HepG2 (cell line): ENCODE data around the gene PRMT5. TPM values are rescaled to one million over a fixed set of nuclear protein-coding genes. Genes with fewer than 3 reads are reported as not detected.
A peak's percentile ranks its signal among the peaks of the same experiment; 100 is the strongest.

Source experiments
- HMG20A ChIP-seq: IDR thresholded peaks from 2 replicates; pipeline ENCODE4 v1.6.1; 2016; ENCODE audit warnings: borderline replicate concordance
- RCOR2 ChIP-seq: IDR thresholded peaks from 2 replicates; pipeline ENCODE4 v1.6.1; 2016; ENCODE audit warnings: missing biosample characterization, missing genetic modification reagents
- SCMH1 ChIP-seq: sonication (generic); formaldehyde crosslinking; IDR thresholded peaks from 2 replicates; pipeline ENCODE4 v1.9.0; 2021; ENCODE audit warnings: missing genetic modification reagents, mild to moderate bottlenecking, borderline replicate concordance
- ZFP36L2 ChIP-seq: sonication (generic); formaldehyde crosslinking; IDR thresholded peaks from 2 replicates; pipeline ENCODE4 v1.4.0; 2020; ENCODE audit warnings: missing genetic modification reagents
- ZNF143 ChIP-seq: sonication (generic); formaldehyde crosslinking; IDR thresholded peaks from 2 replicates; pipeline ENCODE4 v1.4.0; 2020; ENCODE audit warnings: missing genetic modification reagents
- ZNF441 ChIP-seq: sonication (generic); formaldehyde crosslinking; IDR thresholded peaks from 2 replicates; pipeline ENCODE4 v1.7.0; 2021; ENCODE audit warnings: missing genetic modification reagents, borderline replicate concordance
- ZNF562 ChIP-seq: sonication (generic); formaldehyde crosslinking; IDR thresholded peaks from 2 replicates; pipeline ENCODE4 v1.8.0; 2022; ENCODE audit warnings: missing genetic modification reagents, borderline replicate concordance
- ZNF644 ChIP-seq: IDR thresholded peaks from 2 replicates; pipeline ENCODE4 v1.6.1; 2016; ENCODE audit warnings: low read depth
- ZSCAN31 ChIP-seq: sonication (generic); formaldehyde crosslinking; IDR thresholded peaks from 2 replicates; pipeline ENCODE4 v1.5.0; 2020; ENCODE audit warnings: low read depth, mild to moderate bottlenecking, missing genetic modification reagents
- polyA plus RNA-seq, 8 experiments: library from polyadenylated mRNA; depleted of rRNA in 3 of 8; stranded (reverse) in 7 of 8; unstranded in 1 of 8; fragments of >200 nt; fragmentation: Illumina TruSeq in 4 of 8; extraction: Trizol in 4 of 8; gene quantifications; 2 replicates each; pipeline versions ENCODE4 v1.2.1 to v1.2.3, GENCODE V29; 2011 to 2016; ENCODE audit warnings: low read depth in 4 of 8, missing spikeins in 1 of 8, mixed read lengths in 1 of 8; ENCODE audit not compliant: insufficient read depth in 1 of 8
- total RNA-seq, 5 experiments: library from RNA; depleted of rRNA; stranded (reverse); fragments of >200 nt; fragmentation: Illumina TruSeq; extraction: Trizol; gene quantifications; 2 replicates each; pipeline ENCODE4 v1.2.3, GENCODE V29; 2016; ENCODE audit warnings: low read depth in 1 of 5
- TF ChIP-seq, protein P1 (sequence below): sonication (generic); formaldehyde crosslinking; IDR thresholded peaks from 2 replicates; pipeline ENCODE4 v1.4.0; 2020; ENCODE audit warnings: missing genetic modification reagents, borderline replicate concordance
- TF ChIP-seq, protein P2 (sequence below): sonication (generic); formaldehyde crosslinking; IDR thresholded peaks from 2 replicates; pipeline ENCODE4 v1.4.0; 2020; ENCODE audit warnings: missing genetic modification reagents, borderline replicate concordance
- TF ChIP-seq, protein P3 (sequence below): sonication (generic); formaldehyde crosslinking; conservative IDR thresholded peaks from 2 replicates; pipeline ENCODE4 v1.8.0; 2022; ENCODE audit warnings: missing genetic modification reagents
- TF ChIP-seq, protein P4 (sequence below): IDR thresholded peaks from 2 replicates; pipeline ENCODE4 v1.6.1; 2016; ENCODE audit warnings: low read depth
- TF ChIP-seq, protein P5 (sequence below): sonication (generic); formaldehyde crosslinking; IDR thresholded peaks from 2 replicates; pipeline ENCODE4 v1.5.0; 2020; ENCODE audit warnings: mild to moderate bottlenecking, missing genetic modification reagents, borderline replicate concordance

PRMT5 gene
- total and polyA plus RNA-seq, 2 of the 13 experiments (the other 11 are each of a cell fraction or from before 2014, with no cell fraction given), result 210 to 354 TPM

DNA sequence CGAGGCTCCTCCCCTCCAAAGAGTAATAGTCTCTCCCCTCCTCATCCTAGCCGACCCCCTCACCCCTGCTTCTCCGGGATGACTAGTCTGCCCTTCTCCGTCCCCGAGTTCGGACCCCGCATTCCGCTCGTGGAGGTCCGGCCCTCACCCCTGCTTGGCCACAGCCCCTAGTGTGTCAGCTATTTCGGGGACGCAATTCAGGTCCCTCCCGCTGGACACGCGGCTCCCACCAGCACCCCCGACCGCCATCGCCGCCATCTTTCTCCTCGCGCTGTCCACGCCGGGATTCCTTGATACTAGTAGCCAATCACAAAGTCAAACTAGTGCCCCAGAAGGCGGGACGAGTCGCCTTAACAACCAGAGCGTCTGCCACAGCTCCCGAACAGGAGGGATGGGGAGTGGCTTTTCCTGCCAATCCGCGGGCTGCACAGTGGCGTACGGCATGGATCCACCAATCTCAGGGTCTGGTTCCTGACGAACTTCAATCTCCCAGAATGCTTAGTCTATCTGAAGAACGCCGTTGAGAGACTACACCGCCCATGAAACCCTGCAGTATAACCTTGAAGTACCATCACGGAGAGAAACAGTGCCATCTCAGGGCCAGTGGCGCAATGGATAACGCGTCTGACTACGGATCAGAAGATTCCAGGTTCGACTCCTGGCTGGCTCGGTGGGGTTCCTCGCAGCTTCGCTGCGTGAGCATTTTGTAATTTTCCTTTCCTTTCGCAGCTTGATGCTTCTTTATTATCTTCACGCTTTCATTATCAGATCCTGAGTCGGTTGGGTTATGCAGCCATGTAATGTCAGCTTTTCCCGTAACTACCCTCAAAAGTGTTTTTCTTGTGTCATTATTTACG lies at the start of gene PRMT5 (continued):
- TF ChIP-seq, protein P1, sequence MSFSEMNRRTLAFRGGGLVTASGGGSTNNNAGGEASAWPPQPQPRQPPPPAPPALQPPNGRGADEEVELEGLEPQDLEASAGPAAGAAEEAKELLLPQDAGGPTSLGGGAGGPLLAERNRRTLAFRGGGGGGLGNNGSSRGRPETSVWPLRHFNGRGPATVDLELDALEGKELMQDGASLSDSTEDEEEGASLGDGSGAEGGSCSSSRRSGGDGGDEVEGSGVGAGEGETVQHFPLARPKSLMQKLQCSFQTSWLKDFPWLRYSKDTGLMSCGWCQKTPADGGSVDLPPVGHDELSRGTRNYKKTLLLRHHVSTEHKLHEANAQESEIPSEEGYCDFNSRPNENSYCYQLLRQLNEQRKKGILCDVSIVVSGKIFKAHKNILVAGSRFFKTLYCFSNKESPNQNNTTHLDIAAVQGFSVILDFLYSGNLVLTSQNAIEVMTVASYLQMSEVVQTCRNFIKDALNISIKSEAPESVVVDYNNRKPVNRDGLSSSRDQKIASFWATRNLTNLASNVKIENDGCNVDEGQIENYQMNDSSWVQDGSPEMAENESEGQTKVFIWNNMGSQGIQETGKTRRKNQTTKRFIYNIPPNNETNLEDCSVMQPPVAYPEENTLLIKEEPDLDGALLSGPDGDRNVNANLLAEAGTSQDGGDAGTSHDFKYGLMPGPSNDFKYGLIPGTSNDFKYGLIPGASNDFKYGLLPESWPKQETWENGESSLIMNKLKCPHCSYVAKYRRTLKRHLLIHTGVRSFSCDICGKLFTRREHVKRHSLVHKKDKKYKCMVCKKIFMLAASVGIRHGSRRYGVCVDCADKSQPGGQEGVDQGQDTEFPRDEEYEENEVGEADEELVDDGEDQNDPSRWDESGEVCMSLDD (CRISPR knock-in tag), result no peak; the same call in 1 of the 2 replicates
- TF ChIP-seq ZNF143 (CRISPR knock-in tag) (peak; percentile 94), RCOR2 (CRISPR knock-in tag) (peak; percentile 88), HMG20A (CRISPR knock-in tag) (peak; percentile 42; the same call in 1 of the 2 replicates), ZFP36L2 (peak; percentile 89; the same call in 1 of the 2 replicates), SCMH1 (CRISPR knock-in tag) (no peak), ZNF441 (CRISPR knock-in tag) (peak; percentile 87; the same call in 1 of the 2 replicates), ZNF644 (peak; percentile 85; the same call in 1 of the 2 replicates), ZSCAN31 (CRISPR knock-in tag) (peak; percentile 99), ZNF562 (CRISPR knock-in tag) (peak; percentile 49; the same call in 1 of the 2 replicates)
- TF ChIP-seq, protein P2, sequence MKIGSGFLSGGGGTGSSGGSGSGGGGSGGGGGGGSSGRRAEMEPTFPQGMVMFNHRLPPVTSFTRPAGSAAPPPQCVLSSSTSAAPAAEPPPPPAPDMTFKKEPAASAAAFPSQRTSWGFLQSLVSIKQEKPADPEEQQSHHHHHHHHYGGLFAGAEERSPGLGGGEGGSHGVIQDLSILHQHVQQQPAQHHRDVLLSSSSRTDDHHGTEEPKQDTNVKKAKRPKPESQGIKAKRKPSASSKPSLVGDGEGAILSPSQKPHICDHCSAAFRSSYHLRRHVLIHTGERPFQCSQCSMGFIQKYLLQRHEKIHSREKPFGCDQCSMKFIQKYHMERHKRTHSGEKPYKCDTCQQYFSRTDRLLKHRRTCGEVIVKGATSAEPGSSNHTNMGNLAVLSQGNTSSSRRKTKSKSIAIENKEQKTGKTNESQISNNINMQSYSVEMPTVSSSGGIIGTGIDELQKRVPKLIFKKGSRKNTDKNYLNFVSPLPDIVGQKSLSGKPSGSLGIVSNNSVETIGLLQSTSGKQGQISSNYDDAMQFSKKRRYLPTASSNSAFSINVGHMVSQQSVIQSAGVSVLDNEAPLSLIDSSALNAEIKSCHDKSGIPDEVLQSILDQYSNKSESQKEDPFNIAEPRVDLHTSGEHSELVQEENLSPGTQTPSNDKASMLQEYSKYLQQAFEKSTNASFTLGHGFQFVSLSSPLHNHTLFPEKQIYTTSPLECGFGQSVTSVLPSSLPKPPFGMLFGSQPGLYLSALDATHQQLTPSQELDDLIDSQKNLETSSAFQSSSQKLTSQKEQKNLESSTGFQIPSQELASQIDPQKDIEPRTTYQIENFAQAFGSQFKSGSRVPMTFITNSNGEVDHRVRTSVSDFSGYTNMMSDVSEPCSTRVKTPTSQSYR (CRISPR knock-in tag), result peak; percentile 68
- TF ChIP-seq, protein P3, sequence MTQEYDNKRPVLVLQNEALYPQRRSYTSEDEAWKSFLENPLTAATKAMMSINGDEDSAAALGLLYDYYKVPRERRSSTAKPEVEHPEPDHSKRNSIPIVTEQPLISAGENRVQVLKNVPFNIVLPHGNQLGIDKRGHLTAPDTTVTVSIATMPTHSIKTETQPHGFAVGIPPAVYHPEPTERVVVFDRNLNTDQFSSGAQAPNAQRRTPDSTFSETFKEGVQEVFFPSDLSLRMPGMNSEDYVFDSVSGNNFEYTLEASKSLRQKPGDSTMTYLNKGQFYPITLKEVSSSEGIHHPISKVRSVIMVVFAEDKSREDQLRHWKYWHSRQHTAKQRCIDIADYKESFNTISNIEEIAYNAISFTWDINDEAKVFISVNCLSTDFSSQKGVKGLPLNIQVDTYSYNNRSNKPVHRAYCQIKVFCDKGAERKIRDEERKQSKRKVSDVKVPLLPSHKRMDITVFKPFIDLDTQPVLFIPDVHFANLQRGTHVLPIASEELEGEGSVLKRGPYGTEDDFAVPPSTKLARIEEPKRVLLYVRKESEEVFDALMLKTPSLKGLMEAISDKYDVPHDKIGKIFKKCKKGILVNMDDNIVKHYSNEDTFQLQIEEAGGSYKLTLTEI (CRISPR knock-in tag), result no peak
- TF ChIP-seq, protein P4, sequence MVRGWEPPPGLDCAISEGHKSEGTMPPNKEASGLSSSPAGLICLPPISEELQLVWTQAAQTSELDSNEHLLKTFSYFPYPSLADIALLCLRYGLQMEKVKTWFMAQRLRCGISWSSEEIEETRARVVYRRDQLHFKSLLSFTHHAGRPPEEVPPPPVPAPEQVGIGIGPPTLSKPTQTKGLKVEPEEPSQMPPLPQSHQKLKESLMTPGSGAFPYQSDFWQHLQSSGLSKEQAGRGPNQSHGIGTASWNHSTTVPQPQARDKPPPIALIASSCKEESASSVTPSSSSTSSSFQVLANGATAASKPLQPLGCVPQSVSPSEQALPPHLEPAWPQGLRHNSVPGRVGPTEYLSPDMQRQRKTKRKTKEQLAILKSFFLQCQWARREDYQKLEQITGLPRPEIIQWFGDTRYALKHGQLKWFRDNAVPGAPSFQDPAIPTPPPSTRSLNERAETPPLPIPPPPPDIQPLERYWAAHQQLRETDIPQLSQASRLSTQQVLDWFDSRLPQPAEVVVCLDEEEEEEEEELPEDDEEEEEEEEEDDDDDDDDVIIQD (CRISPR knock-in tag), result peak; percentile 99
- TF ChIP-seq, protein P5, sequence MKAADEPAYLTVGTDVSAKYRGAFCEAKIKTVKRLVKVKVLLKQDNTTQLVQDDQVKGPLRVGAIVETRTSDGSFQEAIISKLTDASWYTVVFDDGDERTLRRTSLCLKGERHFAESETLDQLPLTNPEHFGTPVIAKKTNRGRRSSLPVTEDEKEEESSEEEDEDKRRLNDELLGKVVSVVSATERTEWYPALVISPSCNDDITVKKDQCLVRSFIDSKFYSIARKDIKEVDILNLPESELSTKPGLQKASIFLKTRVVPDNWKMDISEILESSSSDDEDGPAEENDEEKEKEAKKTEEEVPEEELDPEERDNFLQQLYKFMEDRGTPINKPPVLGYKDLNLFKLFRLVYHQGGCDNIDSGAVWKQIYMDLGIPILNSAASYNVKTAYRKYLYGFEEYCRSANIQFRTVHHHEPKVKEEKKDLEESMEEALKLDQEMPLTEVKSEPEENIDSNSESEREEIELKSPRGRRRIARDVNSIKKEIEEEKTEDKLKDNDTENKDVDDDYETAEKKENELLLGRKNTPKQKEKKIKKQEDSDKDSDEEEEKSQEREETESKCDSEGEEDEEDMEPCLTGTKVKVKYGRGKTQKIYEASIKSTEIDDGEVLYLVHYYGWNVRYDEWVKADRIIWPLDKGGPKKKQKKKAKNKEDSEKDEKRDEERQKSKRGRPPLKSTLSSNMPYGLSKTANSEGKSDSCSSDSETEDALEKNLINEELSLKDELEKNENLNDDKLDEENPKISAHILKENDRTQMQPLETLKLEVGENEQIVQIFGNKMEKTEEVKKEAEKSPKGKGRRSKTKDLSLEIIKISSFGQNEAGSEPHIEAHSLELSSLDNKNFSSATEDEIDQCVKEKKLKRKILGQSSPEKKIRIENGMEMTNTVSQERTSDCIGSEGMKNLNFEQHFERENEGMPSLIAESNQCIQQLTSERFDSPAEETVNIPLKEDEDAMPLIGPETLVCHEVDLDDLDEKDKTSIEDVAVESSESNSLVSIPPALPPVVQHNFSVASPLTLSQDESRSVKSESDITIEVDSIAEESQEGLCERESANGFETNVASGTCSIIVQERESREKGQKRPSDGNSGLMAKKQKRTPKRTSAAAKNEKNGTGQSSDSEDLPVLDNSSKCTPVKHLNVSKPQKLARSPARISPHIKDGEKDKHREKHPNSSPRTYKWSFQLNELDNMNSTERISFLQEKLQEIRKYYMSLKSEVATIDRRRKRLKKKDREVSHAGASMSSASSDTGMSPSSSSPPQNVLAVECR (CRISPR knock-in tag), result peak; percentile 98
